ENCODE measurements around the gene RPIA.

GRCh38 chr2:88683160-88684021 lies 8.1 kb upstream of the RPIA start:
- no peak for TF ChIP-seq SUZ12 (IDR thresholded peaks at IDR 0.05)
- no peak for TF ChIP-seq FOXM1 (IDR thresholded peaks at IDR 0.05; ENCODE audit: borderline replicate concordance)

Data from HEK293T (cell line).